Endothelial cell (in vitro differentiated cells): ENCODE measurements around the gene MUC4. TPM values are rescaled to one million over a fixed set of nuclear protein-coding genes. Genes with fewer than 3 reads are reported as not detected.
A peak's percentile ranks its signal among the peaks of the same experiment; 100 is the strongest.

Source experiments
- DNase-seq: peaks from one replicate; pipeline ENCODE4 v3.0.0; 2021; ENCODE audit warnings: low spot score
- H3K27ac Mint-ChIP-seq: one replicate; pipeline ENCODE4 v1.8.0; 2021; ENCODE audit warnings: mixed read lengths, inconsistent platforms; ENCODE audit not compliant: unreplicated experiment
- H3K27me3 Mint-ChIP-seq: one replicate; pipeline ENCODE4 v1.8.0; 2021; ENCODE audit warnings: mild to moderate bottlenecking, moderate library complexity, mixed read lengths, inconsistent platforms; ENCODE audit not compliant: unreplicated experiment
- H3K36me3 Mint-ChIP-seq: one replicate; pipeline ENCODE4 v1.8.0; 2021; ENCODE audit warnings: mild to moderate bottlenecking, low read depth, mixed read lengths, inconsistent platforms; ENCODE audit not compliant: unreplicated experiment
- H3K4me1 Mint-ChIP-seq: one replicate; pipeline ENCODE4 v1.8.0; 2021; ENCODE audit warnings: mild to moderate bottlenecking, mixed read lengths, inconsistent platforms; ENCODE audit not compliant: unreplicated experiment
- H3K4me3 Mint-ChIP-seq: one replicate; pipeline ENCODE4 v1.8.0; 2021; ENCODE audit warnings: mild to moderate bottlenecking, mixed read lengths, inconsistent platforms; ENCODE audit not compliant: unreplicated experiment
- H3K9me3 Mint-ChIP-seq: one replicate; pipeline ENCODE4 v1.8.0; 2021; ENCODE audit warnings: mixed read lengths, inconsistent platforms; ENCODE audit not compliant: unreplicated experiment
- microRNA-seq: library from miRNA; unstranded; fragments of <30 nt; microRNA quantifications from one replicate; pipeline ENCODE4, GENCODE V29; 2020; ENCODE audit not compliant: unreplicated experiment
- total RNA-seq: library from RNA; stranded (reverse); fragmentation: NEBNext Ultra II Directional; extraction: Animal tissue kit (Norgen Biotek cat#: 25700); gene quantifications from one replicate; pipeline ENCODE4 v1.2.1, GENCODE V29; 2021; ENCODE audit not compliant: unreplicated experiment
- TF ChIP-seq, protein P1 (sequence below): fragments of 200-600 bp; sonication (generic); IDR thresholded peaks from one replicate; pipeline ENCODE4 v1.5.0; 2021; ENCODE audit warnings: antibody characterized with exemption; ENCODE audit not compliant: unreplicated experiment

Gene MUC4
- total RNA-seq, 1 donor from 2014 or later: 0.05 TPM

DNA sequence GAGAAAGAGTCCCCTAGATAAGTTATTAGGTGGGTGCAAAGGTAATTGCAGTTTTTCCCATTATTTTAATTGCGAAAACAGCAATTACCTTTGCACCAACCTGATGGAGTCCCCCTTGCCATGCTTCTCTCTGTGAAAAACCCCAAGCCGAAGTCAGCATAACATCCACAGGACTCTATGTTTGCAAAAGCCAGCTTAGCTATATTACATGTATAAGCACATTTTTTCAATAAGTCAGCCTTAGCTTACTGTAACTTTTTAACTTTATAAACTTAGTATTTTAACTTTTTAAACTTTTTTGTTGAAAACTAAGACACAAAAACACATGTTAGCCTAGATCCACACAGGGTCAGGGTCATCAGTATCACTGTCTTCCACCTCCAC, 112.3 kb downstream of the MUC4 start:
- DNase-seq: no peak
- Mint-ChIP-seq H3K4me3 (no peak overlapping the region), H3K4me1 (peaks cover 11% of the 10 kb centered on the region), H3K27me3 (peaks cover 2% of the 10 kb centered on the region), H3K27ac (no peak overlapping the region), H3K36me3 (peaks cover 6% of the 10 kb centered on the region), H3K9me3 (no peaks in the 10 kb centered on the region)
- TF ChIP-seq, protein P1, sequence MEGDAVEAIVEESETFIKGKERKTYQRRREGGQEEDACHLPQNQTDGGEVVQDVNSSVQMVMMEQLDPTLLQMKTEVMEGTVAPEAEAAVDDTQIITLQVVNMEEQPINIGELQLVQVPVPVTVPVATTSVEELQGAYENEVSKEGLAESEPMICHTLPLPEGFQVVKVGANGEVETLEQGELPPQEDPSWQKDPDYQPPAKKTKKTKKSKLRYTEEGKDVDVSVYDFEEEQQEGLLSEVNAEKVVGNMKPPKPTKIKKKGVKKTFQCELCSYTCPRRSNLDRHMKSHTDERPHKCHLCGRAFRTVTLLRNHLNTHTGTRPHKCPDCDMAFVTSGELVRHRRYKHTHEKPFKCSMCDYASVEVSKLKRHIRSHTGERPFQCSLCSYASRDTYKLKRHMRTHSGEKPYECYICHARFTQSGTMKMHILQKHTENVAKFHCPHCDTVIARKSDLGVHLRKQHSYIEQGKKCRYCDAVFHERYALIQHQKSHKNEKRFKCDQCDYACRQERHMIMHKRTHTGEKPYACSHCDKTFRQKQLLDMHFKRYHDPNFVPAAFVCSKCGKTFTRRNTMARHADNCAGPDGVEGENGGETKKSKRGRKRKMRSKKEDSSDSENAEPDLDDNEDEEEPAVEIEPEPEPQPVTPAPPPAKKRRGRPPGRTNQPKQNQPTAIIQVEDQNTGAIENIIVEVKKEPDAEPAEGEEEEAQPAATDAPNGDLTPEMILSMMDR: no peak

DNA sequence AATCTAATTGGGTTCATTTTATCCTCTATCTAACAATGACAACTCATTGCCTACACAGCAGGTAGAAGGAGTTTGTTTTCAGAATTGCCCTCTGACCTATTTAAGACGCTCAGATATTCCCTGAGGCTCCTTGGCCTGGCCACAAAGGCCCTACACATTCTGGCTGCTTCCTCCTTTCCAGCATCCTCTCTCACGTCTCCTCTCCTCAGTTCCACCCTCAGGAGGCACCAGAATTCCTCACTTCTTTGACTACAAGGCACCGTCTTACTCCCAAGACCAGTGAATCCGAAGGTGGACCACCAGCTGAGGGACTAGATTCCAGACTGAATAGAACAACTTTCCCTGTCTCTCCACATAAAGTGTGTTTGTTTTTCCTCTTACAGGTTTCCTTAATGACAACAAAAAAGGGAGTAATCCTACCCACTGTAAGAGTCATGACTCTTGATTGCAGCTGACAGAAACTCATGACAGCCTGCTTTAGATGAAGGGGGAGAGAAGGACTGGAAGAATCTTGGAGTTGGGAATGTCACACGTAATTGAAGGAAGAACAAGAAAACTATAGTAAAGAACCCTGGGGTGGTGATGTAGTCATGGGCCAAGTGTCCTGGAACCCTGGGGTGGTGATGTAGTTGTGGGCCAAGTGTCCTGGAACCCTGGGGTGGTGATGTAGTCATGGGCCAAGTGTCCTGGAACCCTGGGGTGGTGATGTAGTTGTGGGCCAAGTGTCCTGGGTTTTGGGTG, 112.9 kb downstream of the MUC4 start:
- Mint-ChIP-seq H3K4me1 (peaks cover 8% of the 10 kb centered on the region), H3K27ac (no peak overlapping the region), H3K9me3 (no peaks in the 10 kb centered on the region), H3K36me3 (peaks cover 6% of the 10 kb centered on the region), H3K27me3 (peaks cover 2% of the 10 kb centered on the region), H3K4me3 (no peak overlapping the region)
- no peak for DNase-seq
- TF ChIP-seq, protein P1: no peak

DNA sequence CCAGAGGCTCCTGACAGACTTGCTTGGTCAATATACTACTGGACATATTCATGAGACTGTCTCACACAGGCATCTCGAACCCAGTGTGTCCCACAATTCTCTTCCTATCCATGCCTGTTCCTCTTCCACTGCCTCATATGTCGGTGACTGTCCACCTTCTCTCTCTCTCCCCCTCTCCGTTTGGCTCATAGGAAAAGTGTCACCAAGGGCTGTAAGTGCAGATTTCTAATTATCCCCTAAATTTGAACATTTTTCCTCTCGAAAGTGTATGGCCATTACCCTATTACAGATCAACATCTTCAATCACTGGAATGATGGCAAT, 113.4 kb downstream of the MUC4 start:
- H3K9me3 Mint-ChIP-seq: no peaks in the 10 kb centered on the region
- H3K4me1 Mint-ChIP-seq: peaks cover 8% of the 10 kb centered on the region
- TF ChIP-seq, protein P1: no peak
- no peak overlapping the region for H3K27ac Mint-ChIP-seq
- H3K27me3 Mint-ChIP-seq: peaks cover 2% of the 10 kb centered on the region
- H3K4me3 Mint-ChIP-seq: no peak overlapping the region
- no peak for DNase-seq
- H3K36me3 Mint-ChIP-seq: peaks cover 6% of the 10 kb centered on the region

DNA sequence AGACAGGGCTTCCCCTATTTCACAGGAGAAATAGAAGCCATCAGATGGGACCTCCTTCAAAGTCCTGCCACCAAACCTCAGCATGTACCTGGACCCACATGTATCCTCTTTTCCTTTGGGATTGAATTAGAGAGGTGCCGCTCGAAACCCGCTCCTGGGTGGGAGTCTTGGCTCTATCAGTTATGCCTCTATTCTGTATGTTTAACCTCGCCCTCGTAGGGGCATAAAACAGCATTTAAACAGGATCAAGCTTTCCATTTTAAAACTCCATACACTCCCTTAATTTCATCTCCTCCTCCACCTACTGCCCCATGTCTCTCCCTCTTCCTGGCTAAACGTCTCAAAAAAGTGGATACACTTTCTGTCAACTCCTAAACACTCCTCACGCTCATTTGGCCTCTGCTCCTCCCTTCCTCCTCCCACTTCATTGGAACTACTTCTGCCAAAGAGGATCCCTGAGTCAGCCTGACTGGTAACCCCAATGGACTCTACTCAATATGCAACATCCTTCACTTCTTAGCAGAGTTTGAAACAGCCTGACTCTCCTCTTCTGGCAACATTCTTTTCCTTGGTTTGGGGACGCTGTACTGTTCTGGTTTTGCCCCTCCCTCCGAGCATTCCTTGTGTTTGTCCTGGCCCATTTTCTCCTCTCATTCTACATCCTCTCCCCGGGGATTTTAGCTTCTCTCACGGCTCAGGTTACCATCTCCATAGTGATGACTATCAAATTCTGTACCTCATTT, 114.0 kb downstream of the MUC4 start:
- Mint-ChIP-seq H3K27me3 (peaks cover 2% of the 10 kb centered on the region), H3K9me3 (no peaks in the 10 kb centered on the region), H3K36me3 (peaks cover 6% of the 10 kb centered on the region), H3K4me1 (peaks cover 8% of the 10 kb centered on the region), H3K27ac (no peak overlapping the region), H3K4me3 (peak overlapping the region; percentile 26)
- TF ChIP-seq, protein P1: no peak
- DNase-seq: no peak

Small RNAs within 50 kb of the gene (microRNA-seq; reads per million reads assigned to microRNA genes)
- not detected for gene MIR570

Other genes starting within 250 kb of the MUC4 start
- gene APOD, start 228.0 kb downstream of the MUC4 start, total RNA-seq: 5.0 TPM
- gene MUC20, start 91.0 kb downstream of the MUC4 start, total RNA-seq: 0.21 TPM
- 135 TPM for gene TNK2, start 96.6 kb upstream of the MUC4 start, total RNA-seq